Gastrocnemius medialis (tissue), 4 donors: ENCODE data around the gene MEGF10. TPM values are rescaled to one million over a fixed set of nuclear protein-coding genes. Genes with fewer than 3 reads are reported as not detected.
A peak's percentile ranks its signal among the peaks of the same experiment; 100 is the strongest.

Experiments
- ATAC-seq, 2 donors: fragments of 150-250 bp; one replicate each; pipeline ENCODE4 v1.9.1; 2016
- DNase-seq, 2 donors: peaks; one replicate each; pipeline ENCODE4 v3.0.0-alpha.2; 2019
- H3K27ac ChIP-seq, 4 donors: fragments of 200-600 bp; sonication (generic); 1 replicate in 1 of 4; 2 replicates in 3 of 4; pipeline ENCODE4 v1.5.1; 2016 to 2018; ENCODE audit warnings: mild to moderate bottlenecking in 2 of 4, moderate library complexity in 1 of 4
- H3K27me3 ChIP-seq, 3 donors: fragments of 200-600 bp; sonication (generic) in 2 of 3; 1 replicate in 1 of 3; 2 replicates in 2 of 3; pipeline versions ENCODE4 v1.5.1 to v1.6.0; 2016 to 2019; ENCODE audit warnings: mild to moderate bottlenecking in 1 of 3, moderate library complexity in 1 of 3
- H3K36me3 ChIP-seq, 2 donors: fragments of 200-600 bp; sonication (generic) in 1 of 2; one replicate each; pipeline ENCODE4 v1.5.1; 2017 to 2018
- H3K4me1 ChIP-seq, 2 donors: fragments of 200-600 bp; sonication (generic) in 1 of 2; one replicate each; pipeline ENCODE4 v1.5.1; 2016 to 2017; ENCODE audit warnings: mild to moderate bottlenecking in 2 of 2
- H3K4me3 ChIP-seq, 4 donors: fragments of 200-600 bp; sonication (generic) in 3 of 4; 1 replicate in 1 of 4; 2 replicates in 3 of 4; pipeline ENCODE4 v1.5.1; 2016 to 2019; ENCODE audit warnings: mild to moderate bottlenecking in 2 of 4
- H3K9me3 ChIP-seq, 3 donors: fragments of 200-600 bp; sonication (generic) in 2 of 3; 1 replicate in 1 of 3; 2 replicates in 2 of 3; pipeline ENCODE4 v1.5.1; 2016 to 2019
- CTCF ChIP-seq, 5 experiments: fragments of 450-650 bp in 3 of 5; fragments of 200-600 bp in 2 of 5; sonication (generic) in 2 of 5; IDR thresholded peaks in 4 of 5; conservative IDR thresholded peaks in 1 of 5; 1 replicate in 4 of 5; 2 replicates in 1 of 5; pipeline ENCODE4 v1.5.1; 2016 to 2019; ENCODE audit warnings: antibody characterized with exemption in 5 of 5, mild to moderate bottlenecking in 3 of 5, moderate library complexity in 3 of 5
- POLR2A ChIP-seq, 2 donors: fragments of 450-650 bp; IDR thresholded peaks; one replicate each; pipeline ENCODE4 v1.6.1; 2017; ENCODE audit warnings: antibody characterized with exemption in 2 of 2, mild to moderate bottlenecking in 2 of 2, moderate library complexity in 2 of 2
- in situ Hi-C, 4 donors: fragments of 200-750 bp; cut with MboI; loops; one replicate each; pipeline versions ENCODE4 v1.15.0 to v1.8.0; 2017; ENCODE audit warnings: low sequenced_read_pairs in 4 of 4
- intact Hi-C: fragments of 100-400 bp; cut with DNase I; formaldehyde crosslinking; loops from one replicate; pipeline ENCODE4 v1.15.1; 2023; ENCODE audit warnings: low total_unique reads
- total RNA-seq, 4 donors: library from RNA; depleted of rRNA; stranded (reverse); fragments of >200 nt; gene quantifications; one replicate each; pipeline versions ENCODE4 v1.1.0 to v1.2.3, GENCODE V29; 2016

MEGF10 gene
- total RNA-seq, 4 donors from 2014 or later: 6.7 to 25.4 (median 15.7) TPM

DNA sequence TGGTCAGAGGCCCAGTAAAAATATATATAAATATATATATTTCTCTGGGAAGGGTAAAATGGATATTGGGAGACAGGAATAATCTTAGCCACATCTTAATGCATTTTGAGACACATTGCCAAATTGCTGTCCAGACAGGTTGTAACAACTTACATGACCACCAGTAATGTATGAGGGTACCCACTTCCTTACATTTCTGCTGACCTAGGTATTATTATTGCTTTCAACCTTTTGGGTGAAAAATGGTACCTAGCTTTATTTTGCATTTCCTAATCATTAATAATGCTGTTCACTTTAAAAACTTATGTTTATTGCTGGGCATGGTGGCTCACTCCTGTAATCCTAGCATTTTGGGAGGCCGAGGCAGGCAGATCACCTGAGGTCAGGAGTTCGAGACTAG, 61.5 kb downstream of the MEGF10 start:
- Histone ChIP-seq H3K9me3 (no peaks in the 10 kb centered on the region), H3K4me3 (no peak overlapping the region), H3K36me3 (no peaks in the 10 kb centered on the region), H3K27me3 (no peaks in the 10 kb centered on the region), H3K4me1 (no peaks in the 10 kb centered on the region), H3K27ac (no peak overlapping the region)
- ATAC-seq: no peak
- intact Hi-C loops (loop anchor here (10.0 kb wide), 1 partner anchor 1387 kb away; no protein-coding TSS in a partner anchor), in situ Hi-C loops (no loop called here)
- no peak for DNase-seq
- no peak for TF ChIP-seq POLR2A (IDR thresholded peaks at IDR 0.05)
- no peak for TF ChIP-seq CTCF (IDR thresholded peaks at IDR 0.05 in 4 of 5, conservative IDR thresholded peaks at IDR 0.05 in 1 of 5)

DNA sequence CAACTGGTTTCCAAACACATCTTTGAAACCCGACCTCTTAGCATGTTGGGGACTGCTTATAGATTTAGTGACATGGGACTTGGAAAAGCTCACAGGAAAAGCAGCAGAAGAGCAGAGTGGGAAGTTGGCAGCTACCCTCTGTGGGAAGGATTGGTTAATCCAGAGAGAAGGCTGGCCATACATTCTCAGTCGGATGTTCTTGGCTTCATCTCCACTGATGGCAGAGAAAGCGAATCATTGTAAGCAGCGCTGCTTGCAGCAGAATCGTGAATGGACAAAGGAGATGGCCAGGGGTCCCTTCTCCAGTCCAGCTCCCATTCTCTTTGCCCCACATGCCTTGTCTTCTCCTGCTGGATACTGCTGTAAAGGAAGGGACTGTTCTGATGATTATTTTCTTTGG, 62.7 kb downstream of the MEGF10 start:
- no peaks in the 10 kb centered on the region for H3K4me1 ChIP-seq
- no peak overlapping the region for H3K27ac ChIP-seq
- in situ Hi-C loops (no loop called here), intact Hi-C loops (loop anchor here (10.0 kb wide), 1 partner anchor 1389 kb away; no protein-coding TSS in a partner anchor)
- no peaks in the 10 kb centered on the region for H3K9me3 ChIP-seq
- H3K36me3 ChIP-seq: no peaks in the 10 kb centered on the region
- no peak for DNase-seq
- no peak for TF ChIP-seq CTCF (IDR thresholded peaks at IDR 0.05 in 4 of 5, conservative IDR thresholded peaks at IDR 0.05 in 1 of 5)
- TF ChIP-seq POLR2A (IDR thresholded peaks at IDR 0.05): no peak
- no peak overlapping the region for H3K4me3 ChIP-seq
- H3K27me3 ChIP-seq: no peaks in the 10 kb centered on the region
- ATAC-seq: no peak

GRCh38 chr5:127353796-127354195, 63.2 kb downstream of the MEGF10 start:
- no peak for DNase-seq
- Histone ChIP-seq H3K4me3 (no peak overlapping the region), H3K27me3 (no peaks in the 10 kb centered on the region), H3K27ac (no peak overlapping the region), H3K36me3 (no peaks in the 10 kb centered on the region), H3K4me1 (peaks cover 0 to 3% of the 10 kb centered on the region in 2 donors), H3K9me3 (no peaks in the 10 kb centered on the region)
- intact Hi-C loops (loop anchor here (10.0 kb wide), 1 partner anchor 1389 kb away; no protein-coding TSS in a partner anchor), in situ Hi-C loops (no loop called here)
- TF ChIP-seq CTCF (IDR thresholded peaks at IDR 0.05 in 4 of 5, conservative IDR thresholded peaks at IDR 0.05 in 1 of 5): no peak
- TF ChIP-seq POLR2A (IDR thresholded peaks at IDR 0.05): no peak
- no peak for ATAC-seq

GRCh38 chr5:127355337-127355736, 64.7 kb downstream of the MEGF10 start:
- ATAC-seq (no peak), DNase-seq (no peak)
- Histone ChIP-seq H3K9me3 (no peaks in the 10 kb centered on the region), H3K36me3 (no peaks in the 10 kb centered on the region), H3K27me3 (no peaks in the 10 kb centered on the region), H3K27ac (no peak overlapping the region), H3K4me3 (no peak overlapping the region), H3K4me1 (peaks cover 4 to 6% of the 10 kb centered on the region in 2 donors)
- TF ChIP-seq POLR2A (IDR thresholded peaks at IDR 0.05) (no peak), CTCF (IDR thresholded peaks at IDR 0.05 in 4 of 5, conservative IDR thresholded peaks at IDR 0.05 in 1 of 5) (no peak)
- in situ Hi-C loops: no loop called here
- intact Hi-C loops: loop anchor here (10.0 kb wide), 1 partner anchor 1391 kb away; no protein-coding TSS in a partner anchor

GRCh38 chr5:127358284-127358683, 67.7 kb downstream of the MEGF10 start:
- H3K27ac ChIP-seq: peak overlapping the region in 1 of 4 donors; percentile 26

More at GRCh38 chr5:127358284-127358683, 67.7 kb downstream of the MEGF10 start:
- no peaks in the 10 kb centered on the region for H3K36me3 ChIP-seq
- intact Hi-C loops (loop anchor here (10.0 kb wide), 1 partner anchor 1393 kb away; no protein-coding TSS in a partner anchor), in situ Hi-C loops (no loop called here)
- ATAC-seq (no peak), DNase-seq (no peak)
- H3K4me3 ChIP-seq: no peak overlapping the region
- peaks cover 4 to 6% of the 10 kb centered on the region in 2 donors for H3K4me1 ChIP-seq
- H3K27me3 ChIP-seq: no peaks in the 10 kb centered on the region
- TF ChIP-seq POLR2A (IDR thresholded peaks at IDR 0.05) (no peak), CTCF (IDR thresholded peaks at IDR 0.05 in 4 of 5, conservative IDR thresholded peaks at IDR 0.05 in 1 of 5) (no peak)
- no peaks in the 10 kb centered on the region for H3K9me3 ChIP-seq
